Thoracic aorta (tissue), 2 donors: ENCODE results near the gene SMIM14. TPM values are rescaled to one million over a fixed set of nuclear protein-coding genes. Genes with fewer than 3 reads are reported as not detected.
"Not testable (repeated sequence)": the region's sequence is repeated elsewhere in the genome, so short reads cannot be mapped to it uniquely, and the experiment has no call there.

Experiments
- ATAC-seq: fragments of 150-250 bp; one replicate; pipeline ENCODE4 v1.8.0; 2017; ENCODE audit warnings: low read depth; ENCODE audit not compliant: insufficient number of reproducible peaks, low FRiP score
- DNase-seq: peaks from one replicate; pipeline ENCODE4 v3.0.0-alpha.2; 2020; ENCODE audit warnings: low spot score
- H3K27ac ChIP-seq, 2 donors: fragments of 200-600 bp; sonication (generic); 1 replicate in 1 of 2; 2 replicates in 1 of 2; pipeline ENCODE4 v1.5.1; 2016; ENCODE audit warnings: mild to moderate bottlenecking in 2 of 2, moderate library complexity in 2 of 2
- H3K27me3 ChIP-seq: fragments of 200-600 bp; sonication (generic); replicated peaks from 2 replicates; pipeline ENCODE4 v1.6.0; 2016; ENCODE audit warnings: mild to moderate bottlenecking; ENCODE audit not compliant: insufficient read depth
- H3K36me3 ChIP-seq: fragments of 200-600 bp; sonication (generic); one replicate; pipeline ENCODE4 v1.5.1; 2016
- H3K4me1 ChIP-seq, 2 donors: fragments of 200-600 bp; sonication (generic); 1 replicate in 1 of 2; 2 replicates in 1 of 2; pipeline versions ENCODE4 v1.5.1 to v1.6.0; 2016; ENCODE audit warnings: low read depth in 2 of 2, mild to moderate bottlenecking in 1 of 2; ENCODE audit not compliant: control insufficient read depth in 1 of 2
- H3K4me3 ChIP-seq: fragments of 200-600 bp; sonication (generic); 2 replicates; pipeline ENCODE4 v1.5.1; 2016; ENCODE audit warnings: mild to moderate bottlenecking
- H3K9me3 ChIP-seq: fragments of 200-600 bp; sonication (generic); 2 replicates; pipeline ENCODE4 v1.5.1; 2016
- CTCF ChIP-seq: fragments of 200-600 bp; sonication (generic); IDR thresholded peaks from one replicate; pipeline ENCODE4 v1.5.1; 2019; ENCODE audit warnings: antibody characterized with exemption
- total RNA-seq, 2 donors: library from RNA; depleted of rRNA; stranded (reverse); fragments of >200 nt; gene quantifications; one replicate each; pipeline versions ENCODE4 v1.1.0 to v1.2.3, GENCODE V29; 2016

Gene SMIM14
- total RNA-seq, 2 donors from 2014 or later, result 41.0 to 58.1 TPM

GRCh38 chr4:39660045-39660444 lies 21.4 kb upstream of the SMIM14 start:
- H3K4me1 ChIP-seq, result no peaks in the 10 kb centered on the region
- H3K27me3 ChIP-seq, result no peaks in the 10 kb centered on the region
- TF ChIP-seq CTCF, result no peak
- H3K36me3 ChIP-seq, result no peaks in the 10 kb centered on the region
- H3K4me3 ChIP-seq, result no peak overlapping the region
- ATAC-seq, result no peak
- no peaks in the 10 kb centered on the region for H3K9me3 ChIP-seq
- no peak overlapping the region for H3K27ac ChIP-seq
- DNase-seq, result no peak

DNA sequence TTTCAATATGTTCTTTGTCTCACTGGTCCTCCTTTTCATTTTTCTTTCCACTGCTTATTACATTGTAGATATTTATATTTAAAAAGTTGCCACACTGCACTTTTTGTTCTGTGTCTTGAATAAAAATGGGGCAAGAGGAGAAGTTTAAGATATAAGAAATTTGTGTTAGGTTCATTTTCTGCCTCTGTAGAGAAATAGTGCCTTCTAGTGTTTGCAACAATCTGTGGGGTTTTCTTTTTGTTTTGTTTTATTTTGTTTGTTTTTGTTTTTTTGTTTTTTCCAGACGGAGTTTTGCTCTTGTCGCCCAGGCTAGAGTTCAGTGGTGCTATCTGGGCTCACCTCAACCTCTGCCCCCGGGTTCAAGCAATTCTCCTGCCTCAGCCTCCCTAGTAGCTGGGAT lies 20.1 kb upstream of the SMIM14 start:
- ATAC-seq, result no peak
- H3K36me3 ChIP-seq, result no peaks in the 10 kb centered on the region

GRCh38 chr4:39657465-39657864 lies 18.8 kb upstream of the SMIM14 start:
- TF ChIP-seq CTCF, result no peak
- Histone ChIP-seq H3K4me1 (no peaks in the 10 kb centered on the region), H3K27ac (no peak overlapping the region), H3K27me3 (no peaks in the 10 kb centered on the region), H3K9me3 (no peaks in the 10 kb centered on the region), H3K36me3 (no peaks in the 10 kb centered on the region), H3K4me3 (no peak overlapping the region)
- ATAC-seq, result no peak
- DNase-seq, result no peak

More for the DNA sequence above, 20.1 kb upstream of the SMIM14 start:
- Histone ChIP-seq H3K4me1 (no peaks in the 10 kb centered on the region), H3K4me3 (no peak overlapping the region), H3K27me3 (no peaks in the 10 kb centered on the region), H3K9me3 (no peaks in the 10 kb centered on the region), H3K27ac (no peak overlapping the region)
- no peak for DNase-seq
- peak; percentile 32 for TF ChIP-seq CTCF

DNA sequence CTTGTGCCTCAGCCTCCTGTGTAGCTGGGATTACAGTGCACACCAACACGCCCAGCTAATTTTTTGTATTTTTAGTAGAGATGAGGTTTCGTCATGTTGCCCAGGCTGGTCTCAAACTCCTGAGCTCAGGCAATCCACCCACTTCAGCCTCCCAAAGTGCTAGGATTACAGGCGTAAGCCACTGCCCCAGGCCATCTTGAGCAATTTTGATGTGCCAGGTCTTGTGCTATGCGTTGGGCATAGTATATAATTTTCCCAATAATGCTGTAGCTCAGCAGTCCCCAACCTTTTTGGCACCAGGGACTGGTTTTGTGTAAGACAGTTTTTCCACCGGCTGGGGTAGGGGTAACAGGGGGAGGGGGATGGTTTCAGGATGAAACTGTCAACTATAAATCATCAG lies 18.0 kb upstream of the SMIM14 start:
- not testable (repeated sequence) for H3K4me1 ChIP-seq, DNase-seq, H3K9me3 ChIP-seq, ATAC-seq, H3K4me3 ChIP-seq, H3K36me3 ChIP-seq, H3K27ac ChIP-seq, H3K27me3 ChIP-seq

DNA sequence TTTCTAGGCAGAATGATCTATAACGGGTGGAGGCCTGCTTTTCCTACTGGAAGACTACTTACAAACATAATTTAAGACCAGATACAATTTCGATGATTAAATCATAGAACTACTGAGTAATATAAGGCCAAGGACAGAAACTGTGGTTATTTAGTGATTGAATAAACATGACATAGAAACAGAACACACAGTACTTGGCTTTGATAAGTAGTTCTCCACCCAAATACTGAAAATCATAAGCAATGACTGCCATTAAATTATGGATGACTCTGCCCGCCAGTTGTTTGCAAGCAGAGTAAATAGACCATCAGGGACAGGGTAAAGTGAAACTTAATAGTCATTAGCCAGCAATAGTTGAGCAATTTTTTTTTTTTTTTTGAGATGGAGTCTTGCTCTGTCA lies 17.2 kb upstream of the SMIM14 start:
- Histone ChIP-seq H3K36me3 (no peaks in the 10 kb centered on the region), H3K27me3 (no peaks in the 10 kb centered on the region), H3K4me1 (no peaks in the 10 kb centered on the region), H3K4me3 (no peak overlapping the region), H3K9me3 (no peaks in the 10 kb centered on the region), H3K27ac (no peak overlapping the region)
- DNase-seq (no peak), ATAC-seq (no peak)
- TF ChIP-seq CTCF, result no peak

DNA sequence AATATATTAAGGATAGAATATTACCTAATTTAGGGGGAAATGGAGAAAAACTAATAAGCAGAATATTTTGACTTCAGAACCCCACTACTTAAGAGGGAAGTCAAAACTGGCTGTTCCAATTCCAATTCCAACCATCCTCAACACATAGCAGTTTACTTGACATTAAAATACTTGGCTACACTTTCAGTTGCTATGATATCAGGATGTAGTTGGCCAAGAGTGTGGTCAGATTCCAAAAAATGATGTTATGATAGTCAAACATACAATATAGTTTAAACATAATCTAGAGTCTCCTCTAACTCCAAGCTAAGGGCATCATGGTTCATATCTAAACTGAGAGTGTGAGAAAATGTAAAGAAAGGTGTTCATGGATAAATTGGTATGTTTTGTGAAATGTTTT lies 16.5 kb upstream of the SMIM14 start:
- no peak overlapping the region for H3K4me3 ChIP-seq
- TF ChIP-seq CTCF, result no peak
- ATAC-seq (no peak), DNase-seq (no peak)
- H3K9me3 ChIP-seq, result no peaks in the 10 kb centered on the region
- H3K27me3 ChIP-seq, result no peaks in the 10 kb centered on the region
- H3K36me3 ChIP-seq, result no peaks in the 10 kb centered on the region
- no peak overlapping the region for H3K27ac ChIP-seq
- H3K4me1 ChIP-seq, result no peaks in the 10 kb centered on the region

DNA sequence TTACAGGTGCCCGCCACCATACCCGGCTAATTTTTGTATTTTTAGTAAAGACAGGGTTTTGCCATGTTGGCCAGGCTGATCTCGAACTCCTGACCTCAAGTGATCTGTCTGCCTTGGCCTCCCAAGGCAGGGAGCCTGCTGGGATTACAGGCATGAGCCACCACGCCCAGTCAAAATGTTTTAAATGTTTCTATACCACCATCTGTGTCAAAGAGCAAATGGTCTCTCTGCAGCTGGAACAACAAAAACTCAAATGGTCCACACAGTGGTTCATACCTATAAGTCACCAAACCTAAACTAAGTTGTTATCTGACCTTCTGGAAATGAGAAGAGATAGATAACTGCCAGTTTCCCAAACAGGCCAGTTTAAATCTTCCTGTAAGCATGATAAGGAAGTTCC lies 12.9 kb upstream of the SMIM14 start:
- not testable (repeated sequence) for H3K4me1 ChIP-seq, DNase-seq, ATAC-seq, H3K9me3 ChIP-seq, H3K4me3 ChIP-seq, H3K27ac ChIP-seq, H3K36me3 ChIP-seq, H3K27me3 ChIP-seq
